ENCODE data around the gene PML.

PML gene

DNA sequence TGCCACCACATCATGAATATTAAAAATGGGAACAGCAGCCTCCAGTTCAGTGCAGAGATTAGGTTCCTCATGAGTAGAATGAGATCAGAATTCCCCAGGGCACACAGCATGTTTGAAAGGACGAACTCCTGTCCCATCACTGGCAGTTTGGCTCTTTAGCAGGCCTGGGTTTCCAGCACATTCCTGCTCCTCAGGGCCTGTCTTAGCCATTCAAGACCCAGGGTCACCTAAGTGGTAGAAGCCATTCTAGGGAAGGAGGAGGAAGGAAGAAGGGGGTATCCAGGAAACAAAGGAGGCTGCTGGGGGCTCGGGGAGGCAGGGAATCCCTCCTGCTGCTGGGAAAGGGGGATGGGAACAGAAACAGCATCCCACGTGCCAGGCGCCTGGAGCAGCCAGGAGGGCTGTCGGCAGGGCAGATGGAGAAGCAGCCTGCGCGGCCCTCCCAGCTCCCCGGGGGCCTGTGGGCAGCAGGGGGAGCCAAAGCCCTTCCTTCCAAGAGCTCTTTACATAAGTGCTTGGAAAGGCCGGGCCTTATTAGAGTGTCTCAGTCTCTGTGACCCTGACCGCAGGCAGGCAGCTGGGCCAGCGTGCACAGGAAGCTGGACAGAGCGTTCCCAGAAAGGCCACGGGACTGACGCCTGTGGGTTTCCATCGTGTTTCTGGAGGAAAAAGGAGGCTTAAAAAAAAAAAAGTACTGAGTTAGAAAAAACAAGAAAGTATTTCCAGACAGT lies 43.5 kb upstream of the PML start:
- Histone ChIP-seq H2AFZ (ENCODE audit: low read depth) (no peak overlapping the region; the same call in 1 of the 2 replicates), H3K4me3 (IDR thresholded peaks at IDR 0.05; ENCODE audit: insufficient read depth, low read depth, low read length) (no peak overlapping the region), H3K27ac (no peak overlapping the region), H3K27me3 (ENCODE audit: insufficient read depth, low read depth) (no peaks in the 10 kb centered on the region), H3K4me1 (ENCODE audit: low read depth, poor library complexity, severe bottlenecking) (no peaks in the 10 kb centered on the region), H3K36me3 (ENCODE audit: insufficient read depth) (no peaks in the 10 kb centered on the region), H3K4me2 (no peak overlapping the region), H3K79me2 (ENCODE audit: insufficient read depth, low read depth) (no peaks in the 10 kb centered on the region), H3K9ac (no peak overlapping the region), H4K20me1 (ENCODE audit: insufficient read depth) (no peaks in the 10 kb centered on the region)
- TF ChIP-seq, protein P1, sequence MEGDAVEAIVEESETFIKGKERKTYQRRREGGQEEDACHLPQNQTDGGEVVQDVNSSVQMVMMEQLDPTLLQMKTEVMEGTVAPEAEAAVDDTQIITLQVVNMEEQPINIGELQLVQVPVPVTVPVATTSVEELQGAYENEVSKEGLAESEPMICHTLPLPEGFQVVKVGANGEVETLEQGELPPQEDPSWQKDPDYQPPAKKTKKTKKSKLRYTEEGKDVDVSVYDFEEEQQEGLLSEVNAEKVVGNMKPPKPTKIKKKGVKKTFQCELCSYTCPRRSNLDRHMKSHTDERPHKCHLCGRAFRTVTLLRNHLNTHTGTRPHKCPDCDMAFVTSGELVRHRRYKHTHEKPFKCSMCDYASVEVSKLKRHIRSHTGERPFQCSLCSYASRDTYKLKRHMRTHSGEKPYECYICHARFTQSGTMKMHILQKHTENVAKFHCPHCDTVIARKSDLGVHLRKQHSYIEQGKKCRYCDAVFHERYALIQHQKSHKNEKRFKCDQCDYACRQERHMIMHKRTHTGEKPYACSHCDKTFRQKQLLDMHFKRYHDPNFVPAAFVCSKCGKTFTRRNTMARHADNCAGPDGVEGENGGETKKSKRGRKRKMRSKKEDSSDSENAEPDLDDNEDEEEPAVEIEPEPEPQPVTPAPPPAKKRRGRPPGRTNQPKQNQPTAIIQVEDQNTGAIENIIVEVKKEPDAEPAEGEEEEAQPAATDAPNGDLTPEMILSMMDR (conservative IDR thresholded peaks at IDR 0.05; ENCODE audit: low read depth, low read length): peak; percentile 45

- TF ChIP-seq, protein P1 (conservative IDR thresholded peaks at IDR 0.05; ENCODE audit: low read depth, low read length): no peak
- Histone ChIP-seq H3K27ac (no peak overlapping the region), H2AFZ (ENCODE audit: low read depth) (no peak overlapping the region; the same call in 1 of the 2 replicates), H3K4me3 (IDR thresholded peaks at IDR 0.05; ENCODE audit: insufficient read depth, low read depth, low read length) (no peak overlapping the region), H3K9ac (no peak overlapping the region), H3K27me3 (ENCODE audit: insufficient read depth, low read depth) (no peaks in the 10 kb centered on the region), H3K4me2 (no peak overlapping the region), H3K79me2 (ENCODE audit: insufficient read depth, low read depth) (no peaks in the 10 kb centered on the region), H3K4me1 (ENCODE audit: low read depth, poor library complexity, severe bottlenecking) (no peaks in the 10 kb centered on the region), H4K20me1 (ENCODE audit: insufficient read depth) (no peaks in the 10 kb centered on the region), H3K36me3 (ENCODE audit: insufficient read depth) (no peaks in the 10 kb centered on the region)
Measured at GRCh38 chr15:73951601-73952000, 42.9 kb upstream of the PML start.

GRCh38 chr15:73952171-73952912 lies 42.2 kb upstream of the PML start:
- H3K79me2 ChIP-seq (ENCODE audit: insufficient read depth, low read depth): no peaks in the 10 kb centered on the region
- no peak overlapping the region for H3K4me2 ChIP-seq
- no peaks in the 10 kb centered on the region for H3K27me3 ChIP-seq (ENCODE audit: insufficient read depth, low read depth)
- no peak overlapping the region for H3K27ac ChIP-seq
- H3K36me3 ChIP-seq (ENCODE audit: insufficient read depth): no peaks in the 10 kb centered on the region
- H3K4me3 ChIP-seq (IDR thresholded peaks at IDR 0.05; ENCODE audit: insufficient read depth, low read depth, low read length): no peak overlapping the region
- no peaks in the 10 kb centered on the region for H3K4me1 ChIP-seq (ENCODE audit: low read depth, poor library complexity, severe bottlenecking)
- H4K20me1 ChIP-seq (ENCODE audit: insufficient read depth): no peaks in the 10 kb centered on the region
- TF ChIP-seq, protein P1 (conservative IDR thresholded peaks at IDR 0.05; ENCODE audit: low read depth, low read length): no peak
- no peak overlapping the region for H2AFZ ChIP-seq (ENCODE audit: low read depth)
- H3K9ac ChIP-seq: no peak overlapping the region

DNA sequence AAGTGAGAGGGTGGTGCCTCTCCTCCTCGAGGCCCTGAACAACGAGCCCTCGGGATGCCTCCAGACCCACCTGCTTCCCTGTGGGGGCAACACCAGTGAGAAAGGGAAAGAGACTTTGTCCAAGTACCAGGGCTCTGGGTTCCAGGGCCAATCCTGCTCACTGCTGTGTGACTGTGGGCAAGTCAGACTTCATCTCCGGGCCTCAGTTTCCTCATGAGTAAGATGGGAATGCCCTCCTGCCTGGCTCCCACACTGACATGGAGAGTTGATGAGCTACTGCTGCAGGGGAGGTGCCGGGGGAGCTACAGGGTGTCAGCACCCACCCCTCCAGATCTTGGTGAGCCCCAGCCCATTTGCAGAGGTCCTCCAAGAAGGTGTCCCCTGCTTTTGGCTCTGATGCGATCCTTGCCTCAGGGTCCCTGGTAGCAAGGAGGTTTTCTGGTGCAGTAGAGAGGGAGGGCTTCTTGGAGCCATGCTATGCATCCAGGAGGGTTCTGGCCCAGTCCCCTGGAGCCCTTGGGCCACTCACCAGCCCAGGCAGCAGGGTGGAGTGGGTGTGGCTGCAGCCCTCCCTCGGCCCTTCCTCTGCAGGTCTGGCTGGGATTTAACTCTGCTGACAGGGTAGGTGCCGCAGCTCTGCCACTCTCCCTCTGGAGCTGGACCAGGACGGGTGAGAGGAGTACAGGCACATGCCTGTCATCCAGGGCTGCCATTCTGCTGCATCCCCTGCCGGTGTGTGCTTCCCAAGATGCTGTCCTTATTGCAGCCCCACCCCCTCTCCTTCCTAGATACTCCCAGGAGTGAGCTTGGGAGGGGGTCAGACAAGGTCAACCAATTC lies 41.4 kb upstream of the PML start:
- Histone ChIP-seq H3K4me2 (no peak overlapping the region), H4K20me1 (ENCODE audit: insufficient read depth) (no peaks in the 10 kb centered on the region), H2AFZ (ENCODE audit: low read depth) (no peak overlapping the region), H3K27me3 (ENCODE audit: insufficient read depth, low read depth) (no peaks in the 10 kb centered on the region), H3K4me1 (ENCODE audit: low read depth, poor library complexity, severe bottlenecking) (peaks cover 4% of the 10 kb centered on the region), H3K79me2 (ENCODE audit: insufficient read depth, low read depth) (no peaks in the 10 kb centered on the region), H3K4me3 (IDR thresholded peaks at IDR 0.05; ENCODE audit: insufficient read depth, low read depth, low read length) (no peak overlapping the region), H3K9ac (no peak overlapping the region), H3K27ac (no peak overlapping the region), H3K36me3 (ENCODE audit: insufficient read depth) (no peaks in the 10 kb centered on the region)
- TF ChIP-seq, protein P1 (conservative IDR thresholded peaks at IDR 0.05; ENCODE audit: low read depth, low read length): no peak

All from KMS-11 (cell line).